Mesothelial cell of epicardium (in vitro differentiated cells): Measurements from ENCODE around the gene COPB2. TPM values are rescaled to one million over a fixed set of nuclear protein-coding genes. Genes with fewer than 3 reads are reported as not detected.

Source experiments
- DNase-seq, 2 experiments: peaks; one replicate each; pipeline ENCODE4 v3.0.0; 2021; ENCODE audit warnings: low spot score in 2 of 2; ENCODE audit not compliant: unreplicated experiment in 2 of 2
- H3K27ac Mint-ChIP-seq: 2 replicates; pipeline ENCODE4 v1.8.0; 2021; ENCODE audit warnings: mixed read lengths
- H3K27me3 Mint-ChIP-seq: 2 replicates; pipeline ENCODE4 v1.8.0; 2021; ENCODE audit warnings: low read depth, mixed read lengths
- H3K36me3 Mint-ChIP-seq: 2 replicates; pipeline ENCODE4 v1.8.0; 2021; ENCODE audit warnings: mixed read lengths
- H3K4me1 Mint-ChIP-seq: 2 replicates; pipeline ENCODE4 v1.8.0; 2021; ENCODE audit warnings: mixed read lengths
- H3K4me3 Mint-ChIP-seq: 2 replicates; pipeline ENCODE4 v1.8.0; 2021; ENCODE audit warnings: mild to moderate bottlenecking, moderate library complexity, mixed read lengths
- H3K9me3 Mint-ChIP-seq: 2 replicates; pipeline ENCODE4 v1.8.0; 2021; ENCODE audit warnings: mixed read lengths
- total RNA-seq: library from RNA; stranded (reverse); gene quantifications from 3 replicates; pipeline ENCODE4 v1.2.1, GENCODE V29; 2021
- TF ChIP-seq, protein P1 (sequence below): fragments of 200-600 bp; sonication (generic); IDR thresholded peaks from one replicate; pipeline ENCODE4 v1.5.0; 2021; ENCODE audit warnings: antibody characterized with exemption; ENCODE audit not compliant: unreplicated experiment

The COPB2 gene
- total RNA-seq, 1 donor from 2014 or later, result 130 TPM

DNA sequence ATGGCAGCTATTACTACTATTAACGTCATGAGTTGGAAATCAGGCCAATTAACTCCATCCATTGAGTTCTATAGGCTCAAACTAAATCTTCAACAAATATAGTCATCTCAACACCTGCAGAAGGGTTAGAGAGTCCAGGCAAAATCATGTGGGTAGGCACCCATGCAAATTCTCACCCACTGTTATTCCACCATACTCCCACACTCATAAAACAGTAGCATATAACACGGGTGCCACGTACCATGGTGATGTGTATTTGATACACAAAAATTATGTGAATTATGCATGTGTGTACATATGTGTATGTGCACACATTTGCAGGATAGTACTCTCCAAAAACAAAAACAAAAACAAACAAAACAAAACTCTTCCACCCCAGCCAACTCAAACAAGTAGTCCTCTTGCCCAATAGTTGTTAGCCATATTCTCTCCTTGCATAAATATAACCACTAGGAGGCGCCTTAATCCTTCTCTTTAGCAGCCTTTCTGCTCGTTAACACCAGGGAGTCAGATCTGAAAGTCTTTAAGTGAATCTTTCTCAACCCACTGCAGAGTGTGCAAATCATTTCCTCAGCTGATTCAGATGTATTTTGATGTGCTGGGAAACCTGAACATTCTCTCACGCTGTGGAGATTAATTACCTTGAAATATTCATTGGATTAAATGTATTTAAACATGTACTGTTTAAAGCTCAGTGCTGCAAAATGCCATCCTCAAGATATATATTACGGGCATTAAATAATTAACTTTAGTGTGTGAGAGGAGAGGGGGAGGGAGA is 38.0 kb upstream of the COPB2 start:
- peaks cover 4% of the 10 kb centered on the region for H3K4me1 Mint-ChIP-seq
- TF ChIP-seq, protein P1, sequence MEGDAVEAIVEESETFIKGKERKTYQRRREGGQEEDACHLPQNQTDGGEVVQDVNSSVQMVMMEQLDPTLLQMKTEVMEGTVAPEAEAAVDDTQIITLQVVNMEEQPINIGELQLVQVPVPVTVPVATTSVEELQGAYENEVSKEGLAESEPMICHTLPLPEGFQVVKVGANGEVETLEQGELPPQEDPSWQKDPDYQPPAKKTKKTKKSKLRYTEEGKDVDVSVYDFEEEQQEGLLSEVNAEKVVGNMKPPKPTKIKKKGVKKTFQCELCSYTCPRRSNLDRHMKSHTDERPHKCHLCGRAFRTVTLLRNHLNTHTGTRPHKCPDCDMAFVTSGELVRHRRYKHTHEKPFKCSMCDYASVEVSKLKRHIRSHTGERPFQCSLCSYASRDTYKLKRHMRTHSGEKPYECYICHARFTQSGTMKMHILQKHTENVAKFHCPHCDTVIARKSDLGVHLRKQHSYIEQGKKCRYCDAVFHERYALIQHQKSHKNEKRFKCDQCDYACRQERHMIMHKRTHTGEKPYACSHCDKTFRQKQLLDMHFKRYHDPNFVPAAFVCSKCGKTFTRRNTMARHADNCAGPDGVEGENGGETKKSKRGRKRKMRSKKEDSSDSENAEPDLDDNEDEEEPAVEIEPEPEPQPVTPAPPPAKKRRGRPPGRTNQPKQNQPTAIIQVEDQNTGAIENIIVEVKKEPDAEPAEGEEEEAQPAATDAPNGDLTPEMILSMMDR, result peak; percentile 85
- no peak overlapping the region for H3K27ac Mint-ChIP-seq

DNA sequence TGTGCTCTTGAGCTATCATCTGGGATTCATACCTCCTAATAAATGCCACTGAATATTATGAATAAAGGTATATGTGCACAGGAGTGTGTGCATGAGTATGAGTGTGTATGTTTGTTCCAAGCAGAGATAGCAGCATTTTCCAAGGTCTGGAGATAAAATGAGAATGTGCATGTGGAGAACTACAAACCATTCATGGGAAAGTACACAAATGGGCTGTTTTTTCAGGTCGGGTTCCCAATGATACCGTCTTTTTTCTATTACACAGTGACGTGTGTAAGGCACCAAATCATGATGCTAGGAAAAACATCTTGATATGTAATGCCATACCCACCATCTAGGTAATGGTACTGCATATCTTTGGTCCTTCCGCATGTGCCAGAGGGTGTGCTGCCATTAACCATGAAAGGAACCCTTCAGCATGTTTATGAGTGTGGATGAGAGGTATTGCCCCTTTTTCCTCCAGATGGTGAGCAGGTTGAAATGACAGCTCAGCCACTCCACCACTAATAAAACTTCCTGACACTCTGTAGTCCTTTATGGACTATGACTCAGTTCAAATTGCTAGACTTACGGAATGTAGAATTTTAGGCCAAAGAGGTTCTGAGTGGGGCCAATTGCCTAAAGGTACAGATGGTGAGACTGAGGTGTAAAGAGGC is 36.4 kb upstream of the COPB2 start:
- no peaks in the 10 kb centered on the region for H3K9me3 Mint-ChIP-seq
- DNase-seq, result no peak
- H3K36me3 Mint-ChIP-seq, result peaks cover 16% of the 10 kb centered on the region
- TF ChIP-seq, protein P1, result no peak
- no peak overlapping the region for H3K4me3 Mint-ChIP-seq
- H3K27me3 Mint-ChIP-seq, result no peaks in the 10 kb centered on the region
- no peak overlapping the region for H3K27ac Mint-ChIP-seq
- peaks cover 4% of the 10 kb centered on the region for H3K4me1 Mint-ChIP-seq

More for the DNA sequence above, 38.0 kb upstream of the COPB2 start:
- Mint-ChIP-seq H3K27me3 (no peaks in the 10 kb centered on the region), H3K4me3 (no peak overlapping the region), H3K36me3 (peaks cover 23% of the 10 kb centered on the region), H3K9me3 (peaks cover 3% of the 10 kb centered on the region)
- DNase-seq, result no peak

DNA sequence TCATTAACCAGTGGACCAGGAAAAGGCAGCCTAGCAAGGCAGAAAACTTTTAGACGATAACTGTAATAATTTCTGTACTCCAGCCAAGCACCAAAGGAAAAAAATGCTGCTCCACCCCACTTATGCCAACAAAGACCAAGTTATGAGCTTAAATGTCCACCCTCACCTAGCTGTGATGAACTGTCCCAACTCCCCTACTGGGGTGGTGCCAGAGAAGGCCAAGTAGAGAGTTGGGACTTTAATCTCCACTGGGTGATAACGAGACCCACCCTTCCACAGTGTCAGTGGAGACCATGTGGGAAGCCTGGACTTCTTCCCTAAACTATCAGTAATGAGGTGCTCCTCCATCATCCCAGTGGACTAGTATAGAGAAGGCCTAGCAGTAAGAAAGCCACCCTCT is 33.8 kb upstream of the COPB2 start:
- H3K27ac Mint-ChIP-seq, result no peak overlapping the region
- no peak overlapping the region for H3K4me3 Mint-ChIP-seq
- peaks cover 19% of the 10 kb centered on the region for H3K36me3 Mint-ChIP-seq
- no peak for DNase-seq
- H3K27me3 Mint-ChIP-seq, result no peaks in the 10 kb centered on the region
- peaks cover 2% of the 10 kb centered on the region for H3K4me1 Mint-ChIP-seq
- no peaks in the 10 kb centered on the region for H3K9me3 Mint-ChIP-seq
- TF ChIP-seq, protein P1, result no peak

DNA sequence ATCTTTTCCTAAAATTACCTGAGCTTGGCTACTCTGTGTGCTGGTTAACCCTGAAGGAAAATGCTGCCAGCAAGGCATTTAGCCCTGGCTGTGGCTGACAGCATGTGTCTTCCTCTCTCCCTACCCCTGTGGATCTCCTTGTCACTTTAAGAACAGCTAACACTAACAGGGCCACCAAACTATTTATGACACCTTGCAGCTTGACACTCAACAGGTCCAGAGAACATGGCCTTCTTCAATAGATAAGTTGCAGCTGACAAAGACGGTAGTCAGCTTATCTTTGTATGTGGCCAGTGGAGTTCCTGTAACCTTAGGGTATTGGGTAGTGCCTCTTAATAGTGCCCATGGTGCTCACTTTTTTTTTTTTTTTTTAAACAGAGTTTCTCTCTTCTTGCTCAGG is 32.0 kb upstream of the COPB2 start:
- peaks cover 15% of the 10 kb centered on the region for H3K9me3 Mint-ChIP-seq
- no peak overlapping the region for H3K4me3 Mint-ChIP-seq
- peaks cover 33% of the 10 kb centered on the region for H3K36me3 Mint-ChIP-seq
- H3K27me3 Mint-ChIP-seq, result no peaks in the 10 kb centered on the region
- no peaks in the 10 kb centered on the region for H3K4me1 Mint-ChIP-seq
- no peak overlapping the region for H3K27ac Mint-ChIP-seq
- TF ChIP-seq, protein P1, result no peak
- DNase-seq, result no peak

DNA sequence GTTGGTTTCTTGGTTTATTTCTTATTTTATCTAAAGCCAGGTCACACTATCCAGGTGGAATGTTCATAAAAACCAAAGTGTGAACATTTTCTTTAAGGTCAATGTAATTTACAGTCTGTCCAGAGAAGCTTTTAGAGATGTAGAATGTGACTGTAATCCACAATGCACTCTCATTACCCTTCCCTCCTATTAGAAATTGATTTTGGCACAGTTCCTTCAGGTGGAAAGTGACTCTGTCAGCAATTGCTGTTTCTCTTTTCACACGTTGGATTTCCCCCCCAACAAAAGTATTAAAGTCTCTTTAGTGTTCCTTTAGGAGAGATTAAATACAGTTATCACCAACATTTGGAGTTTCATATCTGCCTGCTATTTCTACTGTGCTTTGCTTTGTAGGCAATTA is 31.6 kb upstream of the COPB2 start:
- no peaks in the 10 kb centered on the region for H3K27me3 Mint-ChIP-seq
- no peak overlapping the region for H3K27ac Mint-ChIP-seq
- peaks cover 36% of the 10 kb centered on the region for H3K36me3 Mint-ChIP-seq
- no peak overlapping the region for H3K4me3 Mint-ChIP-seq
- peaks cover 20% of the 10 kb centered on the region for H3K9me3 Mint-ChIP-seq
- H3K4me1 Mint-ChIP-seq, result no peaks in the 10 kb centered on the region
- TF ChIP-seq, protein P1, result no peak
- no peak for DNase-seq
